GM19193 (cell line): ENCODE measurements around the gene IFT80.
A peak's percentile ranks its signal among the peaks of the same experiment; 100 is the strongest.

ENCODE experiments used
- POLR2A ChIP-seq: IDR thresholded peaks from 4 replicates; pipeline ENCODE4 v1.6.1; 2011; ENCODE audit not compliant: insufficient read depth, insufficient read length; ENCODE audit errors: extremely low read depth

IFT80 gene

DNA sequence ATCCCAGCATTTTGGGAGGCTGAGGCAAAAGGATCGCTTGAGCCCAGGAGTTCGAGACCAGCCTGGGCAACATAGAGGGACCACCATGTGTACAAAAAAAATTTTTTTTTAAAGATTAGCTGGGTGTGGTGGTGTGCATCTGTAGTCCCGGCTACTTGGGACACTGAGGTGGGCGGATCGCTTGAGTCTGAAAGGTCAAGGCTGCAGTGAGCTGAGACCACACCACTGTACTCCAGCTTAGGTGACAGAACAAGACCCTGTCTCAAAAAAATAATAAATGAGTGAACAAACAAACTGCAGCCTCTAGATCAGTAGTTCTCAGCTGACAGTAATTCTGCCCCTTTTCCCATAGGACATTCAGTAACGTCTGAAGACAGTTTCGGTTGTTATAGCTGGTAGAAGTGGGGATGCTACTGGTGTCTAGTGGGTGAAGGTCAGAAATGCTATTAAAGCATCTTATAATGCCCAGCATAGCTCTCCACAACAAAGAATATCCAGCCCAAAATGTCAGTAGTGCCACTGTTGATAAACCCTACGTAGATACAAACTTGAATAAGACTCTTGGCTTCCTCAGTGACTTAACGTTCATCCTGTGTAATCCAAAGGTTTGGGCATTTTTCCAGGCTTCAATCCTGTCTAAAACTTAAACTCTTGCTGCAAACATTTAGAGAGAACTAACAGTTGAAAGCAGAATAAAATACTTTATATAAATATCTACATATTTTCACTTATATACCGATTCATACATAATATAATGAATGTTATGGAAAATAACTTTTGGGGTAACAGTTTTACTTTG, 11.0 kb upstream of the IFT80 start:
- no peak for TF ChIP-seq POLR2A

GRCh38 chr3:160403796-160404470, 4.9 kb upstream of the IFT80 start:
- TF ChIP-seq POLR2A, result no peak

DNA sequence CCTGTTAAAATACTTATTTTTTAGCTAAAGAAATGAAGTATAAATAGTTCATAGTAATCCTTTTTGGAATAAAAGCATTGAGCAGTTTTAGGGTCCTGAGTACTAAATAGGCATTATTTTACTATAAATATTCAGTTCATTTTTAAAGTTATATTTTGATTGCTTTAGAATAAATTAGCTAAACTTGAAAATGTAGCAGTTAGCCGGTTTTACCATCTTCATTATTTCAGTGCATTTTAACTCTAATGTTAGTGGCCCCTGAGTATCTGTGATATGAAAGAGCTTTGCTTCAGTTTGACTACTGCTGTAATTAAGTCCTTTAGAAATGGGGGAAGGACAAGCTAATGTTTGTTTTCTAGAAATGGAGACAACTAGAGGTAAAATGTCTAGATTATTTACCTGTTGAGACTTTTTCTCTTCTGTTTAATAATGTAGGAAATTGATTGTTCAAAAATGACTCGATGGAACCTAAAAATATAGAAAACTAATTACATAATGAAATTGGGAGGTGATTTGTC, 4.1 kb upstream of the IFT80 start:
- no peak for TF ChIP-seq POLR2A

DNA sequence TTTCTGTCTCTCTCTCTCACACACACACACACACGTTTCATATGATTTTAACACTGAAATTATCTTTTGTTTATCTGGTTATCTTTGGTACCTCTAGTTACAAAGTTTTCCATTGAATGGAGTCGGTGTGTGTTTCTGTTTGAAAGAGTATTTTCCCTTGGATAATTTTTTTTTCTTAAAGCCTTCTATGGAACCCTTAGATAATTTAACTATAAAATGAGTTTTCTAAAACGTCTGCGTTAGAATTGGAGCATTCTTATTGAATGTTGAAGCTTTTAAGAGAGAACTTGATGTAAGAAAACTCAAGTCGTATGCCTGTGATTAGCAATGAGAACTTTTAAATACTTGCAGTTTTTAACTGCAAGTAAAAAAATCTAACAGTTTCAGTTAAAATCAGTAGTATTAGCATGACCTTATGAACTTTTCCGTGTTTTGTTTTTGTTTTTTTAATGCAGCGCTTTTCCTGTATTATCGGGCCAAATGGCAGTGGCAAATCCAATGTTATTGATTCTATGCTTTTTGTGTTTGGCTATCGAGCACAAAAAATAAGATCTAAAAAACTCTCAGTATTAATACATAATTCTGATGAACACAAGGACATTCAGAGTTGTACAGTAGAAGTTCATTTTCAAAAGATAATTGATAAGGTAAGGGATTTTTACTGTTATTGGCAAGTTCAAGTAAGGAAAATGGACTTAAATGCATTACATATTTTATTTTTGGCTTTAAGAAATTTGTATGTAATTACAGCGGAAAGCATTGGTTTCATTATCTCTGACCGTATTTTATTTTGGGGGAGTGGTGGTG, 3.4 kb upstream of the IFT80 start:
- no peak for TF ChIP-seq POLR2A

- TF ChIP-seq POLR2A, result no peak
These were observed 2.5 kb upstream of the IFT80 start for GRCh38 chr3:160401291-160402095.

DNA sequence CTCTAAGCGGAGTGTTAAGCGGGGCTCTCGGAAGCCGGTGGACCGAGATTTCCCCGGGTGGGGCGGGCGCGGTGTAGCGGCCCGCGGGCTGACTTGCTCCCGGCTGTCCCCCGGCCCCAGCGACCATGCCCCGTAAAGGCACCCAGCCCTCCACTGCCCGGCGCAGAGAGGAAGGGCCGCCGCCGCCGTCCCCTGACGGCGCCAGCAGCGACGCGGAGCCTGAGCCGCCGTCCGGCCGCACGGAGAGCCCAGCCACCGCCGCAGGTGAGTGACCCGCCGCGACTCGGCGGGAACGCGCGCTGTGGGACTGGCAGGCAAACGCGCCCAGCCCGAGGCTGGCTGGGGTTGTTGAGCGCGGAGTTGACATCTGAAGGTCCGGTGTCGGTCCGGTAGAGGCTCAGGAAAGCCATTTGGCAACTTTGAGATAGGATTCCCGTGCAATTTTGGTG, 1.7 kb upstream of the IFT80 start:
- peak; percentile 3 for TF ChIP-seq POLR2A

GRCh38 chr3:160400030-160400701, 1.1 kb upstream of the IFT80 start:
- no peak for TF ChIP-seq POLR2A

DNA sequence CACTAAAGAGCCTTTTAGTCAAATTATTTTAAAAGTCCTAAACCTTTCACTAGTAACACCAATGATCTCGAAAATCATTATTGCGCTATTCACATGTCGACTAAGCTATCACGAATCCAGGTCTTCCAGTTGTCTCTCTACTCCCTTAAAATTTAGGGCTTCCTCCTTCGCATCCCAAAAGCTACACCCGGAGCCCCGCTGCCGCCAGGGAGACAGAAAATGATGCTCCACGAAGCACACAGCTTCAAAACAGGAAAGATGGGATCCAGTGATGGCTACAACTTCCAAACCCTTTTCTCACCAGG, 253 bp downstream of the IFT80 start:
- TF ChIP-seq POLR2A, result no peak

DNA sequence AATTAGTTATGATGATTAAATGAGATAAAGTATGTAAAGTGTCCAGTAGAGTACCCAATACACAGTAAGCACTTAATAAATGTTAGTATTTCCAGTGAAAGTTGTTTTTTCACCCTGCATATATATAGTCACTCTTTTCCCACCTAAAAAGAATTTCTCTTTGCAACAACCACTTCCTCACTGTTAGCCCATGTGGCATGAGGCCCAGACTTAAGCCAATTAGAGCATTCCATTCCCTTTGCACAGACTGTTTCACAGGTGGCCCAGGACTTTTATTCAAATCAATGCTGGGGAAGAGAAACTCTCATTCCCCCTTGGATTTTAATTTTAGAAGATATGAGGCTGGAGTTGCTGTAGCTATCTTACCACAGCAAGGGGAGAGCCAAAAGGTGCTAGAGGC, 3.7 kb downstream of the IFT80 start:
- no peak for TF ChIP-seq POLR2A

DNA sequence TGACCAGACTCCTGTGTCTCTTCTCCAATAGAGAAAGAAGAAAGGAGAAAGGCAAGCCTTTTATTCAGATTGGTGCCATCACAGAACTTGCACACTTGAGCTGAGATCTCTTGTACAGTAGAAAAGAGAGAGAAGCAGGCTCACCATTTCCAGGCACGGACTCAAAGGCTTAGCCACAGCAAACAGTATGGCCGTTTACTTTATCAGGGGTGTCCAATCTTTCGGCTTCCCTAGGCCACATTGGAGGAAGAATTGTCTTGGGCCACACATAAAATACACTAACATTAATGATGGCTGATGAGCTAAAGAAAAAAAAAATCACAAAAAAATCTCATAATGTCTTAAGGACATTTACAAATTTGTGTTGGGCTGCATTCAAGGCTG, 5.0 kb downstream of the IFT80 start:
- TF ChIP-seq POLR2A, result no peak

- TF ChIP-seq POLR2A, result no peak
These were observed 5.5 kb downstream of the IFT80 start for GRCh38 chr3:160393346-160394008.

GRCh38 chr3:160392798-160393197, 6.2 kb downstream of the IFT80 start:
- no peak for TF ChIP-seq POLR2A

- no peak for TF ChIP-seq POLR2A
These were observed 8.4 kb downstream of the IFT80 start for GRCh38 chr3:160390565-160391138.
